Stimulated activated CD8-positive, alpha-beta memory T cell treated with anti-CD3 and anti-CD28 coated beads, Interleukin-12 subunit alpha, Interleukin-12 subunit beta, amount 100 ng/mL, for 24 hours (primary cell): ENCODE data around the gene TUBG2.

ENCODE experiments used
- DNase-seq: peaks from one replicate; pipeline ENCODE4 v3.0.0-alpha.2; 2020; ENCODE audit errors: extremely low read depth

Gene TUBG2

GRCh38 chr17:42676424-42677011 is 17.4 kb downstream of the TUBG2 start, which contains the start of gene PLEKHH3:
TSS of gene PLEKHH3 (minus strand) at chr17:42676994. CDS start at chr17:42676563, 431 bp downstream.
- no peak for DNase-seq

- DNase-seq: peak; percentile 96
Measured at GRCh38 chr17:42677012-42677857, 18.2 kb downstream of the TUBG2 start.

- peak; percentile 50 for DNase-seq
Measured at GRCh38 chr17:42677921-42678781, 19.1 kb downstream of the TUBG2 start.

- DNase-seq: no peak
Measured at GRCh38 chr17:42678951-42679491, 19.9 kb downstream of the TUBG2 start.

GRCh38 chr17:42679492-42680330 is 20.6 kb downstream of the TUBG2 start:
- no peak for DNase-seq

GRCh38 chr17:42680331-42680808 is 21.3 kb downstream of the TUBG2 start:
- DNase-seq: no peak

GRCh38 chr17:42681976-42682721 is 23.1 kb downstream of the TUBG2 start, which contains the start of gene CNTNAP1:
TSS of gene CNTNAP1 (plus strand) at chr17:42682531. CDS start at chr17:42682830, 299 bp downstream.
- DNase-seq: no peak

GRCh38 chr17:42682722-42683403 is 23.8 kb downstream of the TUBG2 start:
- DNase-seq: no peak

- DNase-seq: no peak
Measured at GRCh38 chr17:42683407-42684034, 24.4 kb downstream of the TUBG2 start.

GRCh38 chr17:42684929-42685556 is 26.0 kb downstream of the TUBG2 start:
- DNase-seq: no peak

- no peak for DNase-seq
Measured at GRCh38 chr17:42685831-42686230, 26.7 kb downstream of the TUBG2 start.

- no peak for DNase-seq
Measured at GRCh38 chr17:42686520-42687128, 27.5 kb downstream of the TUBG2 start.

GRCh38 chr17:42687707-42688320 is 28.7 kb downstream of the TUBG2 start:
- no peak for DNase-seq

GRCh38 chr17:42690596-42690995 is 31.5 kb downstream of the TUBG2 start:
- DNase-seq: no peak

- DNase-seq: no peak
Measured at GRCh38 chr17:42691021-42691545, 32.0 kb downstream of the TUBG2 start.

GRCh38 chr17:42692489-42692888 is 33.4 kb downstream of the TUBG2 start:
- no peak for DNase-seq

- DNase-seq: no peak
Measured at GRCh38 chr17:42694524-42694923, 35.4 kb downstream of the TUBG2 start.
